CD8-positive, alpha-beta memory T cell (primary cell): ENCODE results near the gene KRTAP9-2. TPM values are rescaled to one million over a fixed set of nuclear protein-coding genes. Genes with fewer than 3 reads are reported as not detected.
"Not testable (repeated sequence)": the region's sequence is repeated elsewhere in the genome, so short reads cannot be mapped to it uniquely, and the experiment has no call there.

Experiments
- CTCF ChIA-PET: fragments of 350-600 bp; sonication (Branson Sonifier 250); formaldehyde crosslinking; loops from one replicate; lab custom pipeline; 2021; ENCODE audit warnings: antibody characterized with exemption; lab: Charles Lee
- POLR2A ChIA-PET: fragments of 350-600 bp; sonication (Branson Sonifier 250); formaldehyde crosslinking; loops from one replicate; lab custom pipeline; 2021; ENCODE audit warnings: antibody characterized with exemption; lab: Charles Lee
- DNase-seq, 5 donors: peaks; one replicate each; pipeline versions ENCODE4 v3.0.0 to v3.0.0-alpha.2; 2020 to 2022; ENCODE audit warnings: mixed read lengths in 1 of 5
- H3K27ac ChIP-seq: one replicate; pipeline ENCODE4 v1.7.0; 2013; ENCODE audit warnings: low read depth, mild to moderate bottlenecking, low read length, moderate library complexity
- H3K27me3 ChIP-seq: 2 replicates; pipeline ENCODE4 v1.7.0; 2013; ENCODE audit warnings: low read length, mild to moderate bottlenecking; ENCODE audit not compliant: insufficient read depth, poor library complexity, severe bottlenecking
- H3K36me3 ChIP-seq: 2 replicates; pipeline ENCODE4 v1.7.0; 2013; ENCODE audit warnings: mild to moderate bottlenecking, low read length, moderate library complexity; ENCODE audit not compliant: insufficient read depth
- H3K4me1 ChIP-seq: 2 replicates; pipeline ENCODE4 v1.7.0; 2013; ENCODE audit warnings: mild to moderate bottlenecking, low read length, moderate library complexity; ENCODE audit not compliant: insufficient read depth
- H3K4me3 ChIP-seq: 2 replicates; pipeline ENCODE4 v1.7.0; 2013; ENCODE audit warnings: mild to moderate bottlenecking, low read length
- H3K9me3 ChIP-seq: 2 replicates; pipeline ENCODE4 v1.7.0; 2013; ENCODE audit warnings: mild to moderate bottlenecking, low read length
- H3K27ac Mint-ChIP-seq, 8 donors: one replicate each; pipeline ENCODE4 v1.8.0; 2020 to 2021; ENCODE audit warnings: mixed read lengths in 8 of 8, mild to moderate bottlenecking in 6 of 8, inconsistent platforms in 3 of 8, moderate library complexity in 3 of 8
- H3K27me3 Mint-ChIP-seq, 2 donors: one replicate each; pipeline ENCODE4 v1.8.0; 2020 to 2021; ENCODE audit warnings: mixed read lengths in 2 of 2, mild to moderate bottlenecking in 1 of 2, moderate library complexity in 1 of 2
- H3K36me3 Mint-ChIP-seq, 3 donors: one replicate each; pipeline ENCODE4 v1.8.0; 2020 to 2021; ENCODE audit warnings: mixed read lengths in 3 of 3, inconsistent platforms in 1 of 3, mild to moderate bottlenecking in 1 of 3
- H3K4me1 Mint-ChIP-seq, 3 donors: one replicate each; pipeline ENCODE4 v1.8.0; 2020 to 2021; ENCODE audit warnings: mixed read lengths in 3 of 3, inconsistent platforms in 1 of 3, mild to moderate bottlenecking in 1 of 3
- H3K4me3 Mint-ChIP-seq, 7 donors: one replicate each; pipeline ENCODE4 v1.8.0; 2020 to 2021; ENCODE audit warnings: mixed read lengths in 7 of 7, mild to moderate bottlenecking in 6 of 7, moderate library complexity in 4 of 7, inconsistent platforms in 2 of 7
- H3K9me3 Mint-ChIP-seq, 5 donors: one replicate each; pipeline ENCODE4 v1.8.0; 2020 to 2022; ENCODE audit warnings: mixed read lengths in 5 of 5, mild to moderate bottlenecking in 3 of 5, moderate library complexity in 2 of 5, inconsistent platforms in 1 of 5
- polyA plus RNA-seq: library from polyadenylated mRNA; unstranded; fragments of 300-500 nt; fragmentation: Illumina TruSeq; gene quantifications from one replicate; pipeline ENCODE4 v1.2.3, GENCODE V29; 2021
- total RNA-seq, 2 experiments: library from RNA; stranded (reverse); gene quantifications; one replicate each; pipeline ENCODE4 v1.2.3, GENCODE V29; 2021

KRTAP9-2 gene
- total and polyA plus RNA-seq, 3 experiments from 2014 or later: not detected

DNA sequence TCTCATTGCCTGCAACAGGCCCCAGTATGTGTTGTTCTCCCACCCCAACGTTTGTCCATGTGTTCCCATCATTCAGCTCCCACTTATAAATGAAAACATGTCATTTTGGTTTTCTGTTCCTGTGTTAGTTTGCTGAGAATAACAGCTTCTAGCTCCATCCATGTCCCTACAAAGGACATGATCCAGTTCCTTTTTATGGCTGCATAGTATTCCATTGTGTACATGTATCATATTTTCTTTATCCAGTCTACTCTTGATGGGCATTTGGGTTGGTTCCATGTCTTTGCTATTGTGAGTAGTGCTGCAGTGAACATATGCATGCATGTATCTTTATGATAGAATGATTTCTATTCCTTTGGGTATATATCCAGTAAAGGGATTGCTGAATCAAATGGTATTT is 10.8 kb upstream of the KRTAP9-2 start:
- H3K4me1 ChIP-seq: no peaks in the 10 kb centered on the region
- Mint-ChIP-seq H3K4me1 (no peaks in the 10 kb centered on the region), H3K4me3 (no peak overlapping the region), H3K36me3 (peaks cover 0 to 8% (median 0%) of the 10 kb centered on the region in 3 donors), H3K27me3 (peaks cover 6 to 58% of the 10 kb centered on the region in 2 donors), H3K9me3 (peaks cover 0 to 8% (median 4%) of the 10 kb centered on the region in 5 donors), H3K27ac (no peak overlapping the region)
- no peaks in the 10 kb centered on the region for H3K9me3 ChIP-seq
- POLR2A ChIA-PET: no interaction called here
- no peaks in the 10 kb centered on the region for H3K27me3 ChIP-seq
- H3K4me3 ChIP-seq: no peak overlapping the region
- H3K27ac ChIP-seq: no peak overlapping the region
- CTCF ChIA-PET: no interaction called here
- DNase-seq: no peak
- H3K36me3 ChIP-seq: no peaks in the 10 kb centered on the region

DNA sequence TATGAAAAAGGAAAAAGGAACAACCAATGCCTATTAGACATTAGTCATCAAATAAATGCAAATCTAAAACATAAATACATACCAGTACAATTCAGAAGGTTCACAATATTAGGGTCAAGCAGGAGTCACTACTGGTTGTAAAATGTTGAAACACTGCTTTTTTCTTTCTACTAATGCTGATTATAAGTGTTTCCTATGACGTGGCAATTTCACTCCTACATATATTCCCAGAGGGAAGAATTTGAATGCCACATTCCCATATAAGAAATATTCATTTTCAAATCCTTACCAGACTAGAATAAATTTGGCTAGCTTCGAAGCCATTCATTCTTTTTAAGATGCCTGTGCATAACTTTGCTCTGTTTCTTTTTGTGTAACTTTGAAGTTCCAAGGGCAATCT is 2.6 kb upstream of the KRTAP9-2 start:
- Mint-ChIP-seq H3K4me1 (no peaks in the 10 kb centered on the region), H3K9me3 (peaks cover 0 to 9% (median 4%) of the 10 kb centered on the region in 5 donors)

DNA sequence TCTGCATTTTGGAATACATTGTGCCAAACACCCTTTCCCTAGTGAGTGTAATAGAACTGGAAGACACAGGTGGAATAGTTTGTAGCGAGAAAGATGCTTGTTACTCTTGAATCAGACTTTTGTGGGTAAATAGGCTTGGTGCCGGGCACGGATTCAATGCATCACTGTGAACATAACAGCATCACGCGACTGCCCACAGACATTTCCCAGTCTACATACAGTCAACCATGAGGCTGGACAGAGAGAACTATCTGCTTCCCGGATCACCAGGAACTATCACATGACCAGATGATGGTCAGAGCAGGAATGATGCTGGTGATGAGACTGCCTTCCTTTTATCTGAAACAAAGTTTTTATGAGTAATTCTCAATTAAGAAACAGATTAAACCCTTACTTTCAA is 397 bp upstream of the KRTAP9-2 start:
- Mint-ChIP-seq H3K36me3 (no peaks in the 10 kb centered on the region), H3K27ac (no peak overlapping the region), H3K9me3 (no peaks in the 10 kb centered on the region), H3K4me1 (no peaks in the 10 kb centered on the region), H3K4me3 (no peak overlapping the region), H3K27me3 (peaks cover 9 to 18% of the 10 kb centered on the region in 2 donors)
- no peak overlapping the region for H3K4me3 ChIP-seq
- no peaks in the 10 kb centered on the region for H3K4me1 ChIP-seq
- H3K9me3 ChIP-seq: no peaks in the 10 kb centered on the region
- H3K27ac ChIP-seq: no peak overlapping the region
- ChIA-PET CTCF (no interaction called here), POLR2A (no interaction called here)
- H3K27me3 ChIP-seq: no peaks in the 10 kb centered on the region
- no peaks in the 10 kb centered on the region for H3K36me3 ChIP-seq
- DNase-seq: no peak

More for the DNA sequence above, 2.6 kb upstream of the KRTAP9-2 start:
- ChIA-PET CTCF (no interaction called here), POLR2A (no interaction called here)
- Histone ChIP-seq H3K9me3 (no peaks in the 10 kb centered on the region), H3K4me1 (no peaks in the 10 kb centered on the region), H3K4me3 (no peak overlapping the region), H3K36me3 (no peaks in the 10 kb centered on the region), H3K27me3 (no peaks in the 10 kb centered on the region), H3K27ac (no peak overlapping the region)
- Mint-ChIP-seq H3K27me3 (peaks cover 11 to 12% of the 10 kb centered on the region in 2 donors), H3K4me3 (no peak overlapping the region), H3K27ac (no peak overlapping the region), H3K36me3 (peaks cover 0 to 9% (median 0%) of the 10 kb centered on the region in 3 donors)
- no peak for DNase-seq

DNA sequence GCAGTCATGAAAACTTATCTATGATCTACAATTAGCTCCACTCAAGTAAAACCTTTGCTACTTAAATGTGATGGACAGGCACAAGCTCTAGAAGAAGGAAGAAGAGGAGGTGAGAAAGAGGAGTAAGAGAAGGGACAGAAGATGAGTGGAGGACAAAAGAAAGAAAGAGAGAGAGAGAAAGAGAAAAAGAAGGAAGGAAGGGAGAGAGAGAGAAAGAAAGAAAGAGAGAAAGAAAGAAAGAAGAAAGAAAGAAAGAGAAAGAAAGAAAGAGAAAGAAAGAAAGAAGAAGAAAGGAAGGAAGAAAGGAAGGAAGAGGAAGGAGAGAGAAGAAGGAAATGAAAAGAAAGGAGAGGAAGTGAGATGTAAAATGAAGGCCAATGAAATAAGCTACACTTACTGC is 3.6 kb downstream of the KRTAP9-2 start:
- no peak overlapping the region for H3K4me3 Mint-ChIP-seq
- H3K4me1 Mint-ChIP-seq: no peaks in the 10 kb centered on the region
- DNase-seq: no peak
- H3K27me3 Mint-ChIP-seq: peaks cover 19 to 46% of the 10 kb centered on the region in 2 donors
- no peaks in the 10 kb centered on the region for H3K9me3 ChIP-seq
- ChIA-PET POLR2A (no interaction called here), CTCF (no interaction called here)
- H3K4me3 ChIP-seq: no peak overlapping the region
- H3K36me3 Mint-ChIP-seq: no peaks in the 10 kb centered on the region
- H3K9me3 Mint-ChIP-seq: no peaks in the 10 kb centered on the region
- peak overlapping the region in 1 of 8 donors; percentile 3 for H3K27ac Mint-ChIP-seq
- no peaks in the 10 kb centered on the region for H3K36me3 ChIP-seq
- no peaks in the 10 kb centered on the region for H3K4me1 ChIP-seq
- no peak overlapping the region for H3K27ac ChIP-seq
- no peaks in the 10 kb centered on the region for H3K27me3 ChIP-seq

DNA sequence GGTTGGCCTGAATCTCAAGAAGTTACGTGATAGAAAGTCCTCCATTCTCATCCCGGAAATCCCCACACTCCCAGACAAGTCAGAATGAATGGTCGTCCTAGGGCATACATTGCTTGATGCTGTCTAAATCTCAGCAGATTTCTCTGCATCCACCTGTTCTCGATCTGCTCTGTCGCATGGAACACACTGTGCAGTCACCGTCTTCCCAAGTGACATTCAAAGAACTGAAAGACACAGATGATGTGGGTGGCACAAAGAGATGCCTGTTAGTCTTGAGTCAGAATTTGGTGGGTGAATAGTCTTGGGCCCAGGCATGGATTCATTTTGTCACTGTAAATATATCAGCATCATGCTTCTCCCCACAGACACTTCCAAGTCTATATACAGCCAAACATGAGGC is 5.3 kb downstream of the KRTAP9-2 start:
- Histone ChIP-seq H3K4me1 (no peaks in the 10 kb centered on the region), H3K27me3 (no peaks in the 10 kb centered on the region), H3K36me3 (no peaks in the 10 kb centered on the region), H3K4me3 (no peak overlapping the region), H3K27ac (no peak overlapping the region), H3K9me3 (no peaks in the 10 kb centered on the region)
- peaks cover 19 to 55% of the 10 kb centered on the region in 2 donors for H3K27me3 Mint-ChIP-seq
- ChIA-PET CTCF (no interaction called here), POLR2A (no interaction called here)
- no peak overlapping the region for H3K4me3 Mint-ChIP-seq
- no peaks in the 10 kb centered on the region for H3K9me3 Mint-ChIP-seq
- H3K4me1 Mint-ChIP-seq: no peaks in the 10 kb centered on the region
- H3K27ac Mint-ChIP-seq: no peak overlapping the region
- no peak for DNase-seq
- H3K36me3 Mint-ChIP-seq: no peaks in the 10 kb centered on the region

DNA sequence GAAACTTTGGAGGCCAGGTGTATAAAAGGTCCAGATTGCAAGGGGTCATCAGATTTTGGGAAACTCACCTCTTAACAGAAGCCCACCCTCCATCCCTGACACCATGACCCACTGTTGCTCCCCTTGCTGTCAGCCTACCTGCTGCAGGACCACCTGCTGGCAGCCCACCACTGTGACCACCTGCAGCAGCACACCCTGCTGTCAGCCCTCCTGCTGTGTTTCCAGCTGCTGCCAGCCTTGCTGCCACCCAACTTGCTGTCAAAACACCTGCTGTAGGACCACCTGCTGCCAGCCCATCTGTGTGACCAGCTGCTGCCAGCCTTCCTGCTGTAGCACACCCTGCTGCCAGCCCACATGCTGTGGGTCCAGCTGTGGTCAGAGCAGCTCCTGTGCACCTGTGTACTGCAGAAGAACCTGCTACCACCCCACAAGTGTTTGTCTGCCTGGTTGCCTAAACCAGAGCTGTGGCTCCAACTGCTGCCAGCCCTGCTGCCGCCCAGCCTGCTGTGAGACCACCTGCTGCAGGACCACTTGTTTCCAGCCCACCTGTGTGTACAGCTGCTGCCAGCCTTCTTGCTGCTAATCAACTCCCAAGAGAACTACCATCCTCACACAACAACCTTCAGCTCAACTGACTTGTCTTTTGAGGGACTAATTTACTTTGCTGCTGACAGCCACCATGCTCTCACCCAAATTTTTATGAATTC is 6.1 kb downstream of the KRTAP9-2 start, which contains the start of gene KRTAP9-3:
Gene KRTAP9-3, plus strand, starts transcription at position 51 of the 707 bp plus-strand sequence. Its CDS starts 53 bp downstream, at position 104.
- H3K27me3 ChIP-seq, DNase-seq, POLR2A ChIA-PET, H3K27ac ChIP-seq, CTCF ChIA-PET, H3K36me3 Mint-ChIP-seq, H3K4me3 ChIP-seq, H3K4me3 Mint-ChIP-seq, H3K9me3 ChIP-seq, H3K27ac Mint-ChIP-seq, H3K9me3 Mint-ChIP-seq, H3K4me1 ChIP-seq, H3K4me1 Mint-ChIP-seq, H3K36me3 ChIP-seq: not testable (repeated sequence)
- peaks cover 19 to 60% of the 10 kb centered on the region in 2 donors for H3K27me3 Mint-ChIP-seq

DNA sequence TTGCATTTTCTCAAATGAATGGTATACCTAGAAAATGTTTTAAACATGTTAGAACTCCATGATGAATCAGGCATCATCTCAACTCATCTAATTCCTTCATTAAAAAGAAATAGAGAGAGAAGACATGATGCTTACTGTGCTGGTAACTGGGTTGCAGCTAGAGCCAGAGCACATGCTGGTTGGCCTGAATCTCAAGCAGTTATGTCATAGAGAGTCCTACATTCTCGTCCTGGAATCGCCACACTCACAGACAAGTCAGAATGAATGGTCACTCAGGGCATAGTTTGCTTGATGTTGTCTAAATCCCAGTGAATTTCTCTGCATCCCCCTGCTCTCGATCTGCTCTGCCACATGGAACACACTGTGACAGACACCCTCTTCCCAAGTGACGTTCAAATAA is 10.7 kb downstream of the KRTAP9-2 start:
- H3K4me3 Mint-ChIP-seq, H3K27ac Mint-ChIP-seq, CTCF ChIA-PET, H3K9me3 Mint-ChIP-seq, H3K27ac ChIP-seq, H3K36me3 Mint-ChIP-seq, H3K27me3 ChIP-seq, DNase-seq, H3K36me3 ChIP-seq, H3K4me3 ChIP-seq, H3K4me1 Mint-ChIP-seq, POLR2A ChIA-PET, H3K9me3 ChIP-seq, H3K4me1 ChIP-seq: not testable (repeated sequence)
- H3K27me3 Mint-ChIP-seq: peaks cover 20 to 61% of the 10 kb centered on the region in 2 donors

DNA sequence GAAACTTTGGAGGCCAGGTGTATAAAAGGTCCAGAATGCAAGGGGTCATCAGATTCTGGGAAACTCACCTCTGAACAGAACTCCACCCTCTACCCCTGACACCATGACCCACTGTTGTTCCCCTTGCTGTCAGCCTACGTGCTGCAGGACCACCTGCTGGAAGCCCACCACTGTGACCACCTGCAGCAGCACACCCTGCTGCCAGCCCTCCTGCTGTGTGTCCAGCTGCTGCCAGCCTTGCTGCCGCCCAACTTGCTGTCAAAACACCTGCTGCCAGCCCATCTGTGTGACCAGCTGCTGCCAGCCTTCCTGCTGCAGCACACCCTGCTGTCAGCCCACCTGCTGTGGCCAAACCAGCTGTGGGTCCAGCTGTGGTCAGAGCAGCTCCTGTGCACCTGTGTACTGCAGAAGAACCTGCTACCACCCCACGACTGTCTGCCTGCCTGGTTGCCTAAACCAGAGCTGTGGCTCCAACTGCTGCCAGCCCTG is 11.5 kb downstream of the KRTAP9-2 start, which contains the start of gene KRTAP9-8:
Gene KRTAP9-8, plus strand, starts transcription at position 51 of the 489 bp plus-strand sequence. Its CDS starts 53 bp downstream, at position 104.
- H3K4me1 ChIP-seq, H3K4me1 Mint-ChIP-seq, H3K36me3 Mint-ChIP-seq, H3K9me3 ChIP-seq, CTCF ChIA-PET, H3K27me3 ChIP-seq, H3K9me3 Mint-ChIP-seq, H3K4me3 Mint-ChIP-seq, H3K4me3 ChIP-seq, DNase-seq, H3K36me3 ChIP-seq, H3K27ac Mint-ChIP-seq, POLR2A ChIA-PET, H3K27ac ChIP-seq: not testable (repeated sequence)
- peaks cover 17 to 64% of the 10 kb centered on the region in 2 donors for H3K27me3 Mint-ChIP-seq
